HEK293 (cell line): ENCODE measurements around the gene NOS2.
A peak's percentile ranks its signal among the peaks of the same experiment; 100 is the strongest.

ENCODE experiments used
- CTCF ChIP-seq: fragments of 450-650 bp; formaldehyde crosslinking; IDR thresholded peaks from 2 replicates; pipeline ENCODE4 v1.5.1; 2016; ENCODE audit warnings: missing biosample characterization, missing genetic modification characterization
- ZBTB1 ChIP-seq: fragments of 450-650 bp; formaldehyde crosslinking; IDR thresholded peaks from 2 replicates; pipeline ENCODE4 v1.5.1; 2016; ENCODE audit warnings: missing biosample characterization, missing genetic modification characterization
- ZBTB7A ChIP-seq: fragments of 450-650 bp; formaldehyde crosslinking; IDR thresholded peaks from 2 replicates; pipeline ENCODE4 v1.5.1; 2016; ENCODE audit warnings: low read depth, missing biosample characterization, missing genetic modification characterization
- ZBTB8A ChIP-seq: fragments of 450-650 bp; formaldehyde crosslinking; IDR thresholded peaks from 2 replicates; pipeline ENCODE4 v1.5.1; 2016; ENCODE audit warnings: missing biosample characterization, missing genetic modification characterization
- ZFP69B ChIP-seq: fragments of 450-650 bp; formaldehyde crosslinking; IDR thresholded peaks from 2 replicates; pipeline ENCODE4 v1.5.1; 2016; ENCODE audit warnings: missing biosample characterization, missing genetic modification characterization
- ZNF558 ChIP-seq: fragments of 450-650 bp; formaldehyde crosslinking; IDR thresholded peaks from 2 replicates; pipeline ENCODE4 v1.5.1; 2016; ENCODE audit warnings: missing biosample characterization, missing genetic modification characterization
- ZXDB ChIP-seq: fragments of 450-650 bp; formaldehyde crosslinking; IDR thresholded peaks from 2 replicates; pipeline ENCODE4 v1.5.1; 2016; ENCODE audit warnings: missing biosample characterization, missing genetic modification characterization
- TF ChIP-seq, protein P1 (sequence below): fragments of 450-650 bp; formaldehyde crosslinking; IDR thresholded peaks from 2 replicates; pipeline ENCODE4 v1.5.1; 2016; ENCODE audit warnings: missing biosample characterization, missing genetic modification characterization
- TF ChIP-seq, protein P2 (sequence below): fragments of 450-650 bp; IDR thresholded peaks from 2 replicates; pipeline ENCODE4 v1.5.1; 2018; ENCODE audit warnings: missing biosample characterization, mild to moderate bottlenecking, missing genetic modification characterization

DNA sequence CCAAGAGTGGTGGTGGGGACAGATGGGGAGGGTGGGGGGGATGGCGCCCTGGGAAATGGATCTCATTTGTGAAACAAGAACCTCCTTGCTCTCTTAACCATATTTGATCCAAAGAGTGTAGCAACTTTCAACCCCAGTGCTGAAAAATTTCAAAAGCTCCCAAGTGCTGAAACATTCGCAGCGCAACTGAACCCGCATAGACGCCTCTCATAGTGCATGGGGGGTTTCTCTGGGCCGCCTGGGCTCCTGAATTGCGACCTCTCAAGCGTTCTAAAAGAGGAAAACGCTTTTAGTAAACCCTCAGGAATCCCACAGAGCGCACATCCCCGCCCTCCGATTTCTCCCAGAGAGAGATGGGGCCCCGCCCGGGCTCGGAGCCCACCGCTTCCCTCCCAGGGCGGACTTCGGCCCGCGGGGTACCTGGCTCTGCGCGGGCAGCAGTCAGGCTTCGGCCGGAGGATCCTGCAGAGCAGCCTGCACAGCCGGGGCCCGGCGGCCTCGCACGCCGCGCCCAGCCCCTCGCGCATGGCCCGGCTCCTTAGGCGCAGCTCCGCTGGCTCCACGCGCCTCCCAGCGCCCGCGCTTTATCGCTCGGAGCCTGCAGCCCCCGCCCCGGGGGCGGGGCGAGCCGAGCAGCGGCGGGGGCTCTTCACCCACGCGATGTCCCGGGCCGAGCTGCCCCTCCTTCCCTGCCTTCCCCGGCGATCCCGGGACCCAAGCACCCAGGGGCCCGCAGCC, 7.0 kb downstream of the NOS2 start:
- TF ChIP-seq ZFP69B (tag by site-specific recombination) (0 out of 2 replicates have a peak, but pooled peaks have one; percentile 23), CTCF (tag by site-specific recombination) (no peak), ZXDB (tag by site-specific recombination) (no peak), ZBTB8A (tag by site-specific recombination) (peak; percentile 59), ZBTB7A (tag by site-specific recombination) (no peak), ZBTB1 (tag by site-specific recombination) (no peak), ZNF558 (tag by site-specific recombination) (no peak)
- TF ChIP-seq, protein P1, sequence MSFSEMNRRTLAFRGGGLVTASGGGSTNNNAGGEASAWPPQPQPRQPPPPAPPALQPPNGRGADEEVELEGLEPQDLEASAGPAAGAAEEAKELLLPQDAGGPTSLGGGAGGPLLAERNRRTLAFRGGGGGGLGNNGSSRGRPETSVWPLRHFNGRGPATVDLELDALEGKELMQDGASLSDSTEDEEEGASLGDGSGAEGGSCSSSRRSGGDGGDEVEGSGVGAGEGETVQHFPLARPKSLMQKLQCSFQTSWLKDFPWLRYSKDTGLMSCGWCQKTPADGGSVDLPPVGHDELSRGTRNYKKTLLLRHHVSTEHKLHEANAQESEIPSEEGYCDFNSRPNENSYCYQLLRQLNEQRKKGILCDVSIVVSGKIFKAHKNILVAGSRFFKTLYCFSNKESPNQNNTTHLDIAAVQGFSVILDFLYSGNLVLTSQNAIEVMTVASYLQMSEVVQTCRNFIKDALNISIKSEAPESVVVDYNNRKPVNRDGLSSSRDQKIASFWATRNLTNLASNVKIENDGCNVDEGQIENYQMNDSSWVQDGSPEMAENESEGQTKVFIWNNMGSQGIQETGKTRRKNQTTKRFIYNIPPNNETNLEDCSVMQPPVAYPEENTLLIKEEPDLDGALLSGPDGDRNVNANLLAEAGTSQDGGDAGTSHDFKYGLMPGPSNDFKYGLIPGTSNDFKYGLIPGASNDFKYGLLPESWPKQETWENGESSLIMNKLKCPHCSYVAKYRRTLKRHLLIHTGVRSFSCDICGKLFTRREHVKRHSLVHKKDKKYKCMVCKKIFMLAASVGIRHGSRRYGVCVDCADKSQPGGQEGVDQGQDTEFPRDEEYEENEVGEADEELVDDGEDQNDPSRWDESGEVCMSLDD, result no peak
- TF ChIP-seq, protein P2, sequence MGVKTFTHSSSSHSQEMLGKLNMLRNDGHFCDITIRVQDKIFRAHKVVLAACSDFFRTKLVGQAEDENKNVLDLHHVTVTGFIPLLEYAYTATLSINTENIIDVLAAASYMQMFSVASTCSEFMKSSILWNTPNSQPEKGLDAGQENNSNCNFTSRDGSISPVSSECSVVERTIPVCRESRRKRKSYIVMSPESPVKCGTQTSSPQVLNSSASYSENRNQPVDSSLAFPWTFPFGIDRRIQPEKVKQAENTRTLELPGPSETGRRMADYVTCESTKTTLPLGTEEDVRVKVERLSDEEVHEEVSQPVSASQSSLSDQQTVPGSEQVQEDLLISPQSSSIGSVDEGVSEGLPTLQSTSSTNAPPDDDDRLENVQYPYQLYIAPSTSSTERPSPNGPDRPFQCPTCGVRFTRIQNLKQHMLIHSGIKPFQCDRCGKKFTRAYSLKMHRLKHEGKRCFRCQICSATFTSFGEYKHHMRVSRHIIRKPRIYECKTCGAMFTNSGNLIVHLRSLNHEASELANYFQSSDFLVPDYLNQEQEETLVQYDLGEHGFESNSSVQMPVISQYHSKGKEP (tag by site-specific recombination), result no peak
